Dedifferentiated amniotic fluid mesenchymal stem cell (primary cell): ENCODE data around the gene EWSR1.

Experiments
- DNase-seq: peaks from one replicate; pipeline ENCODE4 v3.0.0-alpha.2; 2016; ENCODE audit errors: extremely low spot score

Gene EWSR1

DNA sequence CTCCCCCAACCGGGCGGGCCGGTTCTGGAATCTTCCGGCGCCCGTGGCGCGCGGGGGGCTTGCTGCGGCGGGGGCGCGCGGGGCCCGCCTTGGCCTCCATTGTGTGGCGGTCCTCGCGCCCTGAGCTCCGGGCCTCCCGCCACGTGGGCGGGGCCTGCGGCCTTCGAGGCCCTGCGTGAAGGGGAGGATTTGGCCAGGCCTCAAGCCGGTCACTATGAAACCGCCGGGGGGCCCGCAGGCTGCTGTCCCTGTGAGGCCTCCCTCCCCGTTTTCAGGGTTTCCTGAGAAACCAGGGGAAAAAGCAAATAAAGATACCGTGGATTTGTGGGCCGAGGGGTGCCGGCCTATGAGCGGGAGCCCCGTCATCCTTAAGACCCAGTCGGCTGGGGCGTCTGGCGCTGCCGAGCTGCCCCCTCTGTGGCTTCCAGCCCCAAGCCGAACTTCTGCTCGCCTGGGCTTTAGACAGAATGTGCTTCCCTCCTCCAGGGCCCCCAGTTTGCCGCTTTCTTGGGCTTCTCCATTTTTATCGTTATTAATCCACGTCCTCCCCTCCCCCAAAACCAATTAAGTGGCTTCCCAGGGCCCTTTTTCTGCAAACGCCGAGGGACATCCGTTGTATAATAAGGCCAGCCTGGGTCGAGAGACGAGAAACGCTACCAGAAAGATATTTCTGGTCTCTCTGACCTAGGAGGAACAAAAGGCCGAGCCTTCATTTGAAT, 602 bp downstream of the EWSR1 start:
- DNase-seq = peak; percentile 27

DNA sequence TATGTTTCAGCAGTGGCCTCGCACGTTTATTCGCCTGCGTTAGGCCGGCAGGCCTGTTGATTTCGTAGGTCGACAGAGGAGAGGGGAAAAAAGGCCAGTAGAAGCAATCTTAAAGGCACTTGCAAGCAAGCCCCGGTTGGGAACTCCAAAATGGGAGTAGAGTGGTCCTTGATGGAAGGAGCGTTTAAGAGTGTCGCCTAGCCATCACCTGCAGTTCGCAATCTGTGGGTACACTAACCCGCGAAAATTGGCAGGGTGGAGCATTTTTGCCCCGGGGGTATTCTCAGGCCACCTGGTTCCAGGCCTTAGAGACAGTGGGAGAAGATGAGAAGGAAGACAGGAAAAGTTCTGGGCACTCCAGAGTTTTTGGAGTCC, 1.1 kb downstream of the EWSR1 start:
- DNase-seq = no peak

- DNase-seq = no peak
Measured at GRCh38 chr22:29269731-29270474, 1.8 kb downstream of the EWSR1 start.

- DNase-seq = peak; percentile 26
Measured at GRCh38 chr22:29270475-29271271, 2.6 kb downstream of the EWSR1 start.

DNA sequence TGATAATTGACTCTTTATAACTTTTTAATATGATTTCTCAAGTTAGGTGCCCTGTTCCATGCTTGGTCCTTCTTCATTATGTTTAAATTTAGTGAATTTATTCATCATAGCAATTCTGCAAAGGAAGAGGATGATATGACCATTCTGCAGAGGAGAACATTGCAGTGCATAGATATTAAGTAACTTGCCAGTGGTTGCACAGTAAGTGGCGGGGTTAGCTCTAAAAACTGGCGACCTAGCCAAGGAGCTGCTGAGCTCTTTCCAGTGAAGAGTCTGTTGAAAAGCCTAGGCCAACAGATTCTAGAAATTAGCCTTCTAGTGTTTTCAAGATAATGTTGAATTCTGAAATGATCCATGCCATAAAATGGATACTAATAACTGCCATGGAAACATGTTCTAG, 4.6 kb downstream of the EWSR1 start:
- no peak for DNase-seq

DNA sequence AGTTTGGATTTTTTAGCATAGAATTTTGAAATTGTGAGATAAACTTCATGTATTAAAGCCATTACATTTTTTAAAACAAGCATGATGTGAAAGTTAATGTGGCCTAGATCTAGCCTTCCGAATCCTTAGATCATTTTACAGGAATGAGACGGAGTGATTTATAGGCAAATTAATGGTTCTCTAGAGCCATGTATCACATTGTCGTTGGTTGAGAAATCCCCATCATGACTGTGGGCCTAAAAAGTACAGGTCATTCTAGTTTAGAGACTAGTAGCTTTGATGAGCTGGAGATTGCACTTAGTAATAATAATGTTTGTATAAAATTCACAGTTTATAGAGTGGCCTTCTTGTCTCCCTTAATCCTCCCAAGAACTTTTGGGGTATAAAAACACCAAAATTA, 7.1 kb downstream of the EWSR1 start:
- DNase-seq = no peak

DNA sequence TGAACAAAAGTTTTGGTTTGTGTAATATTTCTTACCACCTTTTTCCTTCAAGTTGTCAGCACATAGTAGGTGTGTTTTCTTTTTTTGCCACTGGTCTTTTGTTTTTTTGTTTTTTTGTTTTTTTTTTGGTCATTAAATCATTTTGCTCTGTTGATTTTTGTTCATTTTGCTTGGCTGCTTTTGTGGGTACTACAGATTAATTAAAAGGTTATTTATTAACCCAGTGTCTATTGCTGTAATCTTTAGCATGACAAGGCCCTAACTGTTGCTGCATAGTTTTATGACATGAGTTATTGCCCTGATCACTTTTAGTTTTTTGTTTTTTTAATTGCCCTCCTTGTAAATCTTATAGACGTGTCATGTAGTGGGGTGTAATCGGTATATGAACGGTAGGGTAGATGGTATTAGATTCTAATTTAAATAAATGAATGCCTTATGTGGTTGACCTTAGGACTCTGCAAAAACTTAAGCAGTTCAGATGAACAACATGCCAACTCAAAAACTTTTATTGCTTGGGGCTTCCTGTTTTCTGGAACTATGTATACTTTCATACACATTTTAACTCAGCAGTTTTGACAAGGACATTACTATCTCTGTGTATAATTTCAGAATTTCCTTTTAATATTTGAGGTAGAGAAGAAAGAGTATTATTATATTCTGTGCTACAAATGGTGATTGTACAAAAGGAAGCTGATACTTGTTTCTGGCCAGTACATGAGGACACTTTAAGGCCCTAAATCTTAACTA, 7.9 kb downstream of the EWSR1 start:
- no peak for DNase-seq

- DNase-seq = no peak
Measured at GRCh38 chr22:29277927-29278326, 9.9 kb downstream of the EWSR1 start.

DNA sequence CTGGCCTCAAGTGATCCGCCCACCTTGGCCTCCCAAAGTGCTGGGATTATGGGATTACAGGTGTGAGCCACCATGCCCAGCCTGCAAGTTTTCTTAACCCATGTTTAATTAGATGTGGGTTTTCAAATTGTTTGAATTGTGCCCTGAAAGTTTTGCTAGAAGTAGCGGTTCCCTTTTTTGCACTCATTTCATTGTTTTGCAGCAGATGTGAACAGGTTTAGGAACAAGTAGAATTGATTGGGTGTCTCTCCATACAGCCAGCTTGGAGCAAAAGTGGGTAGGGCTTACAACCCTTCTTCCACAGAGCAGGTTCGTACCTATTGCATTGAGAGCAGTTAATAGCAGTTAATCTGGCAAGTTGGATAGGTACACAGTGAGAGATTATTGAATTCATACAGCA, 16.1 kb downstream of the EWSR1 start:
- no peak for DNase-seq

- DNase-seq = no peak
Measured at GRCh38 chr22:29288837-29289236, 20.8 kb downstream of the EWSR1 start.

DNA sequence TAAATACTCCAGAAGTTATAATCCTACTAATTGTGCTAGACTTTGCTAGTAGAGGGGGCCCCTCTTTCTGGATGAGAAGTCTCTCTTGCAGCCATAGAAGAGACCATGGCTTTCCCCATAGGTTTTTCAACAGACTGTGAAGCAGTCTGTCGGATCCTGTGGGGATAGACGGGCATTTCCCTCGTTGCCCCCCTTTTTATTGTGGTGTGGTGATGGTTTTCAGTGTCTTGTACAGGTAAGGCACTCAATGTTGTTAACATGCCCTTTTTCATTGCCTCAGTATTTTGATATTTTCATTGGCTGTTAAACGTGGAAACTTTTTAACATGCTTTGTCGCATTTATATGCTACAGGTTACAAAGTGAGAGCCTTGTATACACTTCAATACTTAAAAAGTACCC, 22.0 kb downstream of the EWSR1 start:
- no peak for DNase-seq

DNA sequence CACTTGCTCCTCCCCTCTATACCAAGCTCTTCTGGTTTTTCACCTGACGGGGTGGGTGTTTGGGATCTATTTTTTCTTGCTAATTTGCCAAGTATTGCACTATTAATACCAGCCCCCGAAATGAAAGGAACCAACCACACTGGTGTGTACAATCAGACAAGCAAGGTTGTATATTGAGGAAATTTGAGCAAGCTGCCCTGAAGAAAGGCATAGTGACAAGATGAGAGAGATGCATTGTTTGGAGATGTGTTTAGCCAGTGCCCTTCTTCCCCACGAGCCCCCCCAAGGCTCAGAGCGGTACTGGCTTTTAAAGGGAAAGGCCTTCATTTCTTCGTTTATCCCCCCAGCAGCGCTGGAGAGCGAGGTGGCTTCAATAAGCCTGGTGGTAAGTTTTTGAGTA, 23.1 kb downstream of the EWSR1 start:
- no peak for DNase-seq

DNA sequence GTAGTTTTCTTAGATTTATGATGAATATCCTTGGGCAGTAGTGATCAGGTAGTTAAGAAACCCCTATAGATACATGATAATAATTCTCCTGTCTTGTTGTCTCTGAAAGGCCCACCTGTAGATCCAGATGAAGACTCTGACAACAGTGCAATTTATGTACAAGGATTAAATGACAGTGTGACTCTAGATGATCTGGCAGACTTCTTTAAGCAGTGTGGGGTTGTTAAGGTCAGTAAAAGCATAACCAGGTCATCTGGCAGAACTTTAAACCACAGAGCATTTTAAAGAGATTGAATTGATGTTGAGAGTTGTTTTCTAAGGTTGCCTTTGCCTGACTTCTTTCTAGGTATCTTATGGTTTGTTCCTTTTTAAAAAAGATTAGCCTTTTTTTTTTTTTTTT, 24.3 kb downstream of the EWSR1 start:
- no peak for DNase-seq

GRCh38 chr22:29298641-29299040, 30.6 kb downstream of the EWSR1 start:
- no peak for DNase-seq

DNA sequence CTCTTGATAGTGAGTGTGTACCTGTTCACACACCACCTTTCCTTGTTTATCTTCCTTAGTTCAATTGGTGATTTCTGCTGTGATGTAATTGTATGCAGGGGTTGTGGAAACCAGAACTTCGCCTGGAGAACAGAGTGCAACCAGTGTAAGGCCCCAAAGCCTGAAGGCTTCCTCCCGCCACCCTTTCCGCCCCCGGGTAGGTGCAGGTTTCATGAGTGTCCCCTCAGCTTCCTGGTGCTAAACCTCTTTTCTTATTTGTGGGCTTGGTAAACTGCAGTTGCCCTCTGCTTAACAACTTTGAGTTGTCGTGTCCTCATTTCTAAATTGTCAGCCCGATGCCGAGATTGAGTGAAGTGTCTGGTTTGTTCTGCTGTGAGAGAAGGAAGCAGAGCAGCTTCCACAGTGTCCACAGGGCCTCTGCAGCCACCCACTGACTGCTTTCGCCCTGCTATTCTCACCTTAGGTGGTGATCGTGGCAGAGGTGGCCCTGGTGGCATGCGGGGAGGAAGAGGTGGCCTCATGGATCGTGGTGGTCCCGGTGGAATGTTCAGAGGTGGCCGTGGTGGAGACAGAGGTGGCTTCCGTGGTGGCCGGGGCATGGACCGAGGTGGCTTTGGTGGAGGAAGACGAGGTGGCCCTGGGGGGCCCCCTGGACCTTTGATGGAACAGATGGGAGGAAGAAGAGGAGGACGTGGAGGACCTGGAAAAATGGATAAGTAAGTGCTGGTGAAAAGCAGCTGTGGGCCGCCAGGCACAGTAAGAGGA, 31.2 kb downstream of the EWSR1 start:
- no peak for DNase-seq

- no peak for DNase-seq
Measured at GRCh38 chr22:29300467-29300806, 32.4 kb downstream of the EWSR1 start.

DNA sequence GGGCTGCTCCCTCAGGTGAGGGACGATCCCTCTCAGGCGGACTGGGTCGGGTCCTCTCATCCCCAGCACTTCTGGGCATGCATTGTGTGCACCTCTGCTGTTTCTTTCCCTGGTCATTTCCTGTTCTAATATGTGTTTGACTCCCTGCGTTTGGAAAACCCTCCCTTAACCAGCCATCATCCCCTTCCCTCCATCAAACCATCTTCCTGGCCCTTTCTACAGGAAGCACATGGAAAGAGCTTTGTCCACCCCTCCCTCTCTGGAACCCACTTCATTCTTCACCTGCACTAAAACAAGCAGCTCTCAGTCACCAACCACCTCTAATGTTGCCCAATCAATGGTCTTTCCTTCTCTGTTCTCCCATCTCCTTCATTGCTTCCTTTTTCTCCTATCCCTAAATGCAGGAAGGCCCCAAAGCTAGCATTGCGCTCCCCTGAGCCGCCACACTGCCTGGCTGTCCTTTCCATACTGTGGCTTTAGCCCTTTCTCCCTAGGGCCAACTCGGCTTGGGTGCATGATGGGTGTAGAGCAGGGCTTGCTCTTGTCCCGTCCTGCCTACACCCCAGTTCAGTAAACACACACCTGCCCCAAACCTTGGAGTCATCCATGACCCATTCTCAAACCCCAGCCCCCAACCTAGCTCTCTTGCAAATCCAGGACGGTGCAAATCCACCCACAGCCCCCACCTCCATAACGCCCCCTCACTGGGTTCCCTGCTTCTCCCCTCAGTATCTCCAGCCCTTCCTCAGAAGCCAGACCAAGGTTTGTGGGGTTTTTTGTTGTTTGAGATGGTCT, 32.9 kb downstream of the EWSR1 start:
- DNase-seq = no peak

DNA sequence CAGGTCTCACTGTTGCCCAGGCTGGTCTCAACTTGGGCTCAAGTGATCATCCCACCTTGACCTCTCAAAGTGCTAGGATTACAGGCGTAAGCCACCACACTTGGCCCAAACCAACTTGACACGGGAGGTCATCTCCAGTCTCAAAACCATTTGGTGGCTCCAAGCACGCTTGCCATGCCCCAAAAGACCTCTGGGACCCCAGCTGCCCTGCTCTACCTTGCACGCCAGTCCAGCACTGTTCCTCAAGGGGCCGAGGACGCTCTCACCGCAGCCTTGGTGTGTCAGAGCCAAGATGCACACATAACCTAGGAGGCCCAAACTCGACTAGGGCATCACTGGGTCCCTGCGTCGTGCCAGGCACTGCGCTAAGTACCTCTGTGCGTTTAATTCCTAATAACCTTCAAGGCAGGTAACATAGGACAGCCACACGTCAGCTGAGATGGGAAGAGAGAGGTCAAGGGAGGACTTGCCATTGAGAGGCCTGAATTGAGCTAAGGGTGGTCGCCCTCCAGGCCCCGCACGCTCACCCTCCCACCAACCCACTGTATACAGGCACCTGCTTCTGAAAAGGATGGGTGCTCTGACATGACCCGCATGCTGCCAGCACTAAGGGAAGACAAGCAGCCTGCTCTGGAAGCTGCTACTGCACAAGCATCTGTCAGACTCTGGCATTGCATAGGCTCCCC, 33.8 kb downstream of the EWSR1 start:
- DNase-seq = no peak

- DNase-seq = no peak
Measured at GRCh38 chr22:29302402-29302680, 34.3 kb downstream of the EWSR1 start.
